ENCODE data around the gene FANCG.

Gene FANCG

GRCh38 chr9:35051069-35051967 is 28.4 kb downstream of the FANCG start:
- peak; percentile 65 for TF ChIP-seq CTCF (IDR thresholded peaks at IDR 0.05; ENCODE audit: insufficient read depth, low read length, missing control alignments)
- CTCF ChIA-PET = interaction anchor here (0.6 to 5.8 kb wide), 26 partner anchors 8 to 208 kb away, joined by 3 to 102 read pairs (median 5); partner anchors contain the start of genes PIGO and VCP
- POLR2A ChIA-PET = interaction anchor here (0.6 to 1.8 kb wide), 6 partner anchors 16 to 152 kb away, joined by 3 to 6 read pairs (median 4); partner anchors contain the start of gene VCP

DNA sequence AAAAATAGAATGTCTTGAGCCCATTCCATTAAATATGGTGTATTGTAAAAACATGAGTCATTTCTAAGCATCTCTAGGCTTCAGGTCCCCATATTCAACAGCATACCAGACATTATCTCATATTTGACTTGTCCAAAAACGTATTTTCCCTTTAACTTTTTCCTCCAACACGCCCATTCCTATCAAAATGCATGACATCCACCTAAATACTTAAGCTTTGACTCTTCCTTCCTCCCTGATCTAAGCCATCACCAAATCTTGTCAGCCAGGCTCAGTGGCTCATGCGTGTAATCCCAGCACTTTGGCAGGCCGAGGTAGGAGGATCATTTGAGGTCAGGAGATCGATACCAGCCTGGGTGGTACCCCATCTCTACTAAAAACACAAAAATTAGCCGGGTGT is 31.2 kb downstream of the FANCG start:
- ChIA-PET POLR2A (no interaction called here), CTCF (interaction anchor here (1.2 to 5.8 kb wide), 3 partner anchors 10 to 152 kb away, joined by 3 to 102 read pairs (median 4); a partner anchor contains a TSS)
- no peak for TF ChIP-seq CTCF (IDR thresholded peaks at IDR 0.05; ENCODE audit: insufficient read depth, low read length, missing control alignments)

More at GRCh38 chr9:35051069-35051967, 28.4 kb downstream of the FANCG start:
- H3K4me3 ChIP-seq (ENCODE audit: low read depth, low read length) = no peak overlapping the region
- DNase-seq (ENCODE audit: low read depth, low spot score) = no peak

DNA sequence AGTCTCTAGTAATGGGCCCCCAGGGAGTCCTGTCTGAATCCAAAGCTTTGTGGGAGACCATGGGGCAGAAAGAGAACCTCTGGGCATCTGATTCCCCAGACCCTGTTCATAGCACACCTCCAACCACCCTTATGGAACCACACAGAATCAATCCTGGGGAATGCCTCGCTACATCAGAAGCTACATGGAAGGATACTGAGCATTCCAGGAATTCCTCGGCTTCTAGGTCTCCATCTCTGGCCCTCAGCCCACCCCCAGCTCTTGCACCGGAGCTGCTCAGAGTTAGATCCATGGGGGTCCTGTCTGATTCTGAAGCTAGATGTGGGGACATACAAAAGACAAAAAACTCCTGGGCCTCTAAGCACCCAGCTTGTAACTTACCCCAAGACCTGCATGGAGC is 35.7 kb downstream of the FANCG start:
- ChIA-PET CTCF (interaction anchor here (0.7 to 3.0 kb wide), 6 partner anchors 16 to 144 kb away, joined by 3 to 14 read pairs (median 4); partner anchors contain the start of gene PIGO), POLR2A (interaction anchor here (1.4 kb wide), 1 partner anchor 36 kb away, joined by 4 read pairs; the partner anchor contains the start of gene FANCG)

More for the DNA sequence above, 31.2 kb downstream of the FANCG start:
- no peak for DNase-seq (ENCODE audit: low read depth, low spot score)
- H3K4me3 ChIP-seq (ENCODE audit: low read depth, low read length) = no peak overlapping the region

GRCh38 chr9:35042891-35043545 is 36.7 kb downstream of the FANCG start:
- no peak for DNase-seq (ENCODE audit: low read depth, low spot score)
- no peak for TF ChIP-seq CTCF (IDR thresholded peaks at IDR 0.05; ENCODE audit: insufficient read depth, low read length, missing control alignments)
- H3K4me3 ChIP-seq (ENCODE audit: low read depth, low read length) = no peak overlapping the region
- CTCF ChIA-PET = interaction anchor here (1.1 to 3.7 kb wide), 5 partner anchors 8 to 434 kb away, joined by 3 to 27 read pairs (median 3); partner anchors contain the start of genes PIGO and VCP
- POLR2A ChIA-PET = interaction anchor here (0.7 kb wide), 1 partner anchor 29 kb away, joined by 3 read pairs; the partner anchor contains the start of gene VCP

More for the DNA sequence above, 35.7 kb downstream of the FANCG start:
- no peak for DNase-seq (ENCODE audit: low read depth, low spot score)
- no peak overlapping the region for H3K4me3 ChIP-seq (ENCODE audit: low read depth, low read length)
- no peak for TF ChIP-seq CTCF (IDR thresholded peaks at IDR 0.05; ENCODE audit: insufficient read depth, low read length, missing control alignments)

- POLR2A ChIA-PET = no interaction called here
- H3K4me3 ChIP-seq (ENCODE audit: low read depth, low read length) = no peak overlapping the region
- no peak for TF ChIP-seq CTCF (IDR thresholded peaks at IDR 0.05; ENCODE audit: insufficient read depth, low read length, missing control alignments)
- CTCF ChIA-PET = interaction anchor here (0.8 to 3.7 kb wide), 5 partner anchors 9 to 143 kb away, joined by 3 to 27 read pairs (median 4); partner anchors contain the start of gene VCP
- no peak for DNase-seq (ENCODE audit: low read depth, low spot score)
Measured at GRCh38 chr9:35042081-35042604, 37.6 kb downstream of the FANCG start.

Data from AG04449 (cell line).